Mesenchymal stem cell (in vitro differentiated cells and primary cell): Measurements from ENCODE around the gene SCUBE1. TPM values are rescaled to one million over a fixed set of nuclear protein-coding genes. Genes with fewer than 3 reads are reported as not detected.

Source experiments
- DNase-seq: peaks from one replicate; pipeline ENCODE4 v3.0.0-alpha.2; 2013
- H2AFZ ChIP-seq: one replicate; pipeline ENCODE4 v1.6.1; 2013; ENCODE audit warnings: low read depth, mild to moderate bottlenecking, control low read depth, inconsistent platforms, low read length, moderate library complexity
- H2AK5ac ChIP-seq: 2 replicates; pipeline ENCODE4 v1.6.1; 2013; ENCODE audit warnings: low read length, moderate library complexity, mild to moderate bottlenecking, inconsistent platforms; ENCODE audit not compliant: severe bottlenecking
- H2BK120ac ChIP-seq: one replicate; pipeline ENCODE4 v1.6.1; 2013; ENCODE audit warnings: low read depth, mild to moderate bottlenecking, inconsistent platforms, low read length, moderate library complexity
- H2BK12ac ChIP-seq, 2 experiments: one replicate each; pipeline ENCODE4 v1.6.1; 2013; ENCODE audit warnings: inconsistent platforms in 2 of 2, low read length in 2 of 2, mild to moderate bottlenecking in 2 of 2, moderate library complexity in 2 of 2, control low read depth in 1 of 2
- H2BK15ac ChIP-seq: one replicate; pipeline ENCODE4 v1.6.1; 2013; ENCODE audit warnings: mild to moderate bottlenecking, low read depth, inconsistent platforms; ENCODE audit not compliant: poor library complexity, severe bottlenecking
- H2BK5ac ChIP-seq: 2 replicates; pipeline ENCODE4 v1.6.1; 2013; ENCODE audit warnings: low read depth, mild to moderate bottlenecking, low read length, control low read depth, inconsistent platforms; ENCODE audit not compliant: poor library complexity, severe bottlenecking
- H3K14ac ChIP-seq, 2 experiments: one replicate each; pipeline ENCODE4 v1.6.1; 2013; ENCODE audit warnings: inconsistent platforms in 2 of 2, low read length in 2 of 2, control low read depth in 1 of 2, mild to moderate bottlenecking in 1 of 2, moderate library complexity in 1 of 2
- H3K18ac ChIP-seq, 2 experiments: one replicate each; pipeline ENCODE4 v1.6.1; 2013; ENCODE audit warnings: inconsistent platforms in 2 of 2, low read length in 2 of 2, control low read depth in 1 of 2, low read depth in 1 of 2, mild to moderate bottlenecking in 1 of 2
- H3K23ac ChIP-seq, 2 experiments: one replicate each; pipeline ENCODE4 v1.6.1; 2013; ENCODE audit warnings: inconsistent platforms in 2 of 2, low read length in 2 of 2, mild to moderate bottlenecking in 2 of 2, moderate library complexity in 2 of 2, control low read depth in 1 of 2
- H3K27ac ChIP-seq: 2 replicates; pipeline ENCODE4 v1.5.1; 2013; ENCODE audit warnings: mild to moderate bottlenecking, moderate library complexity, low read length, control low read depth, inconsistent platforms; ENCODE audit not compliant: poor library complexity, severe bottlenecking
- H3K27me3 ChIP-seq, 2 experiments: 2 replicates each; pipeline versions ENCODE4 v1.6.1 to v1.7.0; 2013; ENCODE audit warnings: low read length in 2 of 2, mild to moderate bottlenecking in 2 of 2, moderate library complexity in 2 of 2, control low read depth in 1 of 2, inconsistent platforms in 1 of 2; ENCODE audit not compliant: control insufficient read depth in 1 of 2, insufficient read depth in 1 of 2
- H3K36me3 ChIP-seq, 2 experiments: 2 replicates each; pipeline versions ENCODE4 v1.6.1 to v1.7.0; 2013; ENCODE audit warnings: low read length in 2 of 2, control low read depth in 1 of 2, inconsistent platforms in 1 of 2, low read depth in 1 of 2, mild to moderate bottlenecking in 1 of 2; ENCODE audit not compliant: insufficient read depth in 2 of 2, control insufficient read depth in 1 of 2
- H3K4ac ChIP-seq, 2 experiments: one replicate each; pipeline ENCODE4 v1.6.1; 2013; ENCODE audit warnings: inconsistent platforms in 2 of 2, low read length in 2 of 2, mild to moderate bottlenecking in 2 of 2, moderate library complexity in 2 of 2, control low read depth in 1 of 2, low read depth in 1 of 2
- H3K4me1 ChIP-seq: 2 replicates; pipeline ENCODE4 v1.6.1; 2013; ENCODE audit warnings: low read depth, low read length, control low read depth; ENCODE audit not compliant: control insufficient read depth, insufficient read depth
- H3K4me2 ChIP-seq: 2 replicates; pipeline ENCODE4 v1.6.1; 2013; ENCODE audit warnings: low read length, mild to moderate bottlenecking, inconsistent platforms; ENCODE audit not compliant: poor library complexity, severe bottlenecking
- H3K4me3 ChIP-seq, 2 experiments: 2 replicates each; pipeline versions ENCODE4 v1.5.1 to v1.7.0; 2013; ENCODE audit warnings: low read length in 2 of 2, mild to moderate bottlenecking in 2 of 2, control low read depth in 1 of 2, low read depth in 1 of 2; ENCODE audit not compliant: insufficient read depth in 1 of 2
- H3K79me1 ChIP-seq: replicated peaks from 2 replicates; pipeline ENCODE4 v1.6.1; 2013; ENCODE audit warnings: mild to moderate bottlenecking, control low read depth, low read length, inconsistent platforms; ENCODE audit not compliant: poor library complexity, severe bottlenecking
- H3K9ac ChIP-seq: 2 replicates; pipeline ENCODE4 v1.7.0; 2013; ENCODE audit warnings: mild to moderate bottlenecking, low read length, moderate library complexity
- H3K9me3 ChIP-seq: 2 replicates; pipeline ENCODE4 v1.7.0; 2013; ENCODE audit warnings: mild to moderate bottlenecking, low read length; ENCODE audit not compliant: control insufficient read depth
- H4K8ac ChIP-seq: one replicate; pipeline ENCODE4 v1.6.1; 2013; ENCODE audit warnings: inconsistent platforms, mild to moderate bottlenecking, low read length, moderate library complexity
- H4K91ac ChIP-seq: one replicate; pipeline ENCODE4 v1.6.1; 2013; ENCODE audit warnings: mild to moderate bottlenecking, low read length, inconsistent platforms
- WGBS: methylation state at CpG from one replicate; pipeline ENCODE4 v1.1.7; 2013; ENCODE audit warnings: mixed read lengths; 5-methylcytosine and 5-hydroxymethylcytosine counted together
- polyA plus RNA-seq, 2 experiments: library from polyadenylated mRNA; stranded (reverse); fragments of 200-250 nt; gene quantifications; one replicate each; pipeline ENCODE4 v1.2.3, GENCODE V29; 2013

SCUBE1 gene
- polyA plus RNA-seq (2013, experiment 1 of 2), result 13.4 TPM
- 14.1 TPM for polyA plus RNA-seq (2013, experiment 2 of 2)

DNA sequence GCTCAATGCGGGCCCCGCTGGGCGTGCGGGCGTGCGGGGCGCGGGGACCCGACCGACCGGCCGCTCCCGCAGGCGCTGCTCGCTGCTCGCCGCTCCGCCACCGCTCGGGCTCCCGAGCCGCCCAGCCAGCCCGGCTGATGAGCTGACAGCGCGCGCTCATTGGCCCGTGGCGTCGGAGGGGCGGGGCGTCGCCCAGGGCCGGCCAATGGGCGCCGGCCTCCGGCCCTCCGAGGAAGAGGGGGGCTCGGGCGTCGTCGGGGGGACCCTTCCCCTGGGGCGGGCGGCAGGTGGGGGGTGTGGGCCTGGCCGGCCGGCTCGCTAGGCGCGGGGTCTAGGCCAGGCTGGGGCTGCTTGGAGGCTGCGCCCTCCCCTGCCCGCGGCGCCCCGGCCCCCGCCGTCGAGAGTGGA lies at the start of gene SCUBE1:
Gene SCUBE1 (minus strand): TSS at position 111 of the 408 bp plus-strand sequence. CDS start 111 bp downstream, outside the sequence.
- peak within 1 kb of the TSS; percentile 29 for H3K4me2 ChIP-seq
- no peaks in the 10 kb centered on the region for H3K36me3 ChIP-seq

DNA sequence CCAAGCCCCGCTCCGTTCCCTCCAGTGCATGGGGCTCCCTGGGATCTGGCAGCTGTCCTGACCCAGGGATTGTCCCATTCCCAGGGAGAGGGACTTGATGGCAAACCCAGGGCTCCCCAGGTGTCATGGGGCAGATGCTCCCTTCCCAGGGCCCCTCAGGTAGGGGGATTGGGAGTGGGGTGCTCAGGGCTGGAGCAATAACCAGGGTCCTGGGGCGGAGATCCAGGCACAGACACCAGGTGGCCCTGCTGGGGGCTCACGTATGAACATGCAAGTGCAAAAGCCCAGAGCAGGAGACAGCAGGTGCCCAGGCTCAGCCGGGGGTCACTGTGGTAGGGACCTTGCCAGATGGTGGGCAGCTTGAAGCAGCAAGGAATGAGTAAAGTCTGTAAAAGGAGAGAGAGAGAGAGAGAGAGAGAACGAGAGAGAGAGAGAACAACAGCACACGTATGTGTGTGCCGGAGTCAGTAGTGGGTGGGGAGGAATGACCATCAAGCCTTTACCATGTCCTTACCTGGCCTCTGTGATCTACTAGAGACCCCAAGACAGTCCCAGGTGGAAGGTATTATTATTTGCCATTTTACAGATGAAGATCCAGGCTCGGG lies 49.3 kb upstream of the SCUBE1 start:
- H3K4me1 ChIP-seq, result peaks cover 2% of the 10 kb centered on the region
- H3K14ac ChIP-seq, result no peak overlapping the region
- 81% methylated on average over 9 of the region's 9 CpGs for WGBS
- no peak overlapping the region for H2AK5ac ChIP-seq
- no peak overlapping the region for H4K91ac ChIP-seq
- peaks cover 24 to 46% of the 10 kb centered on the region in 2 experiments for H3K27me3 ChIP-seq
- H3K23ac ChIP-seq, result no peak overlapping the region
- no peak overlapping the region for H3K18ac ChIP-seq
- no peak overlapping the region for H3K9ac ChIP-seq
- no peak overlapping the region for H2BK15ac ChIP-seq
- H3K79me1 ChIP-seq, result no peaks in the 10 kb centered on the region
- H3K27ac ChIP-seq, result no peak overlapping the region
- no peak overlapping the region for H2AFZ ChIP-seq
- no peak overlapping the region for H2BK120ac ChIP-seq
- DNase-seq, result no peak
- no peaks in the 10 kb centered on the region for H3K36me3 ChIP-seq
- no peak overlapping the region for H2BK5ac ChIP-seq
- H4K8ac ChIP-seq, result no peak overlapping the region
- H3K4ac ChIP-seq, result no peak overlapping the region
- no peak overlapping the region for H2BK12ac ChIP-seq
- H3K4me3 ChIP-seq, result no peak overlapping the region
- H3K9me3 ChIP-seq, result peaks cover 3% of the 10 kb centered on the region
- H3K4me2 ChIP-seq, result no peak overlapping the region

More for the DNA sequence above, at the start of gene SCUBE1:
- Histone ChIP-seq H2BK12ac (no peak within 1 kb of the TSS), H3K9ac (no peak within 1 kb of the TSS), H2AK5ac (no peak within 1 kb of the TSS), H2BK15ac (no peak within 1 kb of the TSS), H3K27me3 (peaks cover 78 to 82% of the 10 kb centered on the region in 2 experiments), H3K79me1 (no peaks in the 10 kb centered on the region), H3K27ac (no peak within 1 kb of the TSS), H3K4ac (no peak within 1 kb of the TSS), H3K23ac (no peak within 1 kb of the TSS), H4K91ac (no peak within 1 kb of the TSS), H3K9me3 (no peaks in the 10 kb centered on the region), H3K14ac (no peak within 1 kb of the TSS), H3K4me1 (peaks cover 13% of the 10 kb centered on the region), H2BK5ac (no peak within 1 kb of the TSS), H3K18ac (no peak within 1 kb of the TSS), H2BK120ac (no peak within 1 kb of the TSS), H4K8ac (no peak within 1 kb of the TSS), H3K4me3 (no peak within 1 kb of the TSS), H2AFZ (no peak within 1 kb of the TSS)
- WGBS, result 3% methylated on average over 34 of the region's 56 CpGs
- peak; percentile 50 for DNase-seq

GRCh38 chr22:43391306-43391705 lies 48.1 kb upstream of the SCUBE1 start:
- Histone ChIP-seq H4K91ac (no peak overlapping the region), H2AK5ac (no peak overlapping the region), H3K27ac (no peak overlapping the region), H3K4me2 (no peak overlapping the region), H2BK15ac (no peak overlapping the region), H3K4me1 (peaks cover 2% of the 10 kb centered on the region), H3K79me1 (no peaks in the 10 kb centered on the region), H3K18ac (no peak overlapping the region), H3K23ac (no peak overlapping the region), H4K8ac (no peak overlapping the region), H2BK120ac (no peak overlapping the region), H3K14ac (no peak overlapping the region), H3K36me3 (no peaks in the 10 kb centered on the region), H2BK12ac (no peak overlapping the region), H2BK5ac (no peak overlapping the region), H3K27me3 (peaks cover 35 to 52% of the 10 kb centered on the region in 2 experiments), H3K4me3 (no peak overlapping the region), H3K4ac (no peak overlapping the region), H2AFZ (no peak overlapping the region), H3K9ac (no peak overlapping the region), H3K9me3 (peaks cover 3% of the 10 kb centered on the region)
- DNase-seq, result no peak
- 66% methylated on average over 3 of the region's 3 CpGs for WGBS

- H2BK5ac ChIP-seq, result no peak overlapping the region
- no peak overlapping the region for H4K91ac ChIP-seq
- H3K79me1 ChIP-seq, result no peaks in the 10 kb centered on the region
- H3K4ac ChIP-seq, result no peak overlapping the region
- peaks cover 2% of the 10 kb centered on the region for H3K4me1 ChIP-seq
- no peak overlapping the region for H3K27ac ChIP-seq
- no peak overlapping the region for H3K18ac ChIP-seq
- no peak overlapping the region for H2BK120ac ChIP-seq
- H3K36me3 ChIP-seq, result no peaks in the 10 kb centered on the region
- no peak overlapping the region for H3K23ac ChIP-seq
- no peak for DNase-seq
- no peak overlapping the region for H2BK15ac ChIP-seq
- H2BK12ac ChIP-seq, result no peak overlapping the region
- peaks cover 3% of the 10 kb centered on the region for H3K9me3 ChIP-seq
- WGBS, result 60% methylated on average over 4 of the region's 4 CpGs
- no peak overlapping the region for H3K4me2 ChIP-seq
- no peak overlapping the region for H4K8ac ChIP-seq
- no peak overlapping the region for H3K9ac ChIP-seq
- H3K14ac ChIP-seq, result no peak overlapping the region
- no peak overlapping the region for H2AFZ ChIP-seq
- no peak overlapping the region for H3K4me3 ChIP-seq
- peaks cover 37 to 52% of the 10 kb centered on the region in 2 experiments for H3K27me3 ChIP-seq
- no peak overlapping the region for H2AK5ac ChIP-seq
Observed at GRCh38 chr22:43390872-43391271, 47.7 kb upstream of the SCUBE1 start.
